ENCODE measurements around the gene ARHGEF10L.

GRCh38 chr1:17540255-17541001 lies 930 bp downstream of the ARHGEF10L start:
- no peak for TF ChIP-seq CTCF (IDR thresholded peaks at IDR 0.05)
- TF ChIP-seq POLR2A (IDR thresholded peaks at IDR 0.05): no peak
